ENCODE data around the gene SMIM17. TPM values are rescaled to one million over a fixed set of nuclear protein-coding genes. Genes with fewer than 3 reads are reported as not detected.

Gene SMIM17
- total RNA-seq, 2 experiments from 2014 or later: not detected

GRCh38 chr19:56692206-56692895 is 49.4 kb downstream of the SMIM17 start:
- ChIA-PET POLR2A (no interaction called here), CTCF (no interaction called here)
- no peaks in the 10 kb centered on the region for H3K27me3 Mint-ChIP-seq
- no peak for DNase-seq
- no peak overlapping the region for H3K27ac Mint-ChIP-seq
- no peak overlapping the region for H3K4me3 Mint-ChIP-seq
- peaks cover 44% of the 10 kb centered on the region for H3K9me3 Mint-ChIP-seq
- no peaks in the 10 kb centered on the region for H3K4me1 Mint-ChIP-seq (ENCODE audit: low read depth)
- intact Hi-C loops (cut with micrococcal nuclease): no loop called here
- peaks cover 7% of the 10 kb centered on the region for H3K36me3 Mint-ChIP-seq

GRCh38 chr19:56699552-56699951 is 56.6 kb downstream of the SMIM17 start:
- ChIA-PET CTCF (no interaction called here), POLR2A (no interaction called here)
- H3K36me3 Mint-ChIP-seq: peaks cover 11% of the 10 kb centered on the region
- no peaks in the 10 kb centered on the region for H3K27me3 Mint-ChIP-seq
- intact Hi-C loops (cut with micrococcal nuclease): no loop called here
- DNase-seq: no peak
- no peak overlapping the region for H3K27ac Mint-ChIP-seq
- no peak overlapping the region for H3K4me3 Mint-ChIP-seq
- peaks cover 43% of the 10 kb centered on the region for H3K9me3 Mint-ChIP-seq
- no peaks in the 10 kb centered on the region for H3K4me1 Mint-ChIP-seq (ENCODE audit: low read depth)

GRCh38 chr19:56701895-56702294 is 58.9 kb downstream of the SMIM17 start:
- intact Hi-C loops (cut with micrococcal nuclease): no loop called here
- no peaks in the 10 kb centered on the region for H3K4me1 Mint-ChIP-seq (ENCODE audit: low read depth)
- DNase-seq: no peak
- ChIA-PET CTCF (no interaction called here), POLR2A (no interaction called here)
- peaks cover 49% of the 10 kb centered on the region for H3K9me3 Mint-ChIP-seq
- H3K27ac Mint-ChIP-seq: no peak overlapping the region
- H3K36me3 Mint-ChIP-seq: peaks cover 11% of the 10 kb centered on the region
- H3K4me3 Mint-ChIP-seq: no peak overlapping the region
- H3K27me3 Mint-ChIP-seq: no peaks in the 10 kb centered on the region

- CTCF ChIA-PET: no interaction called here
- H3K36me3 Mint-ChIP-seq: peaks cover 7% of the 10 kb centered on the region
- H3K4me3 Mint-ChIP-seq: no peak overlapping the region
- no peak for DNase-seq
- intact Hi-C loops (cut with micrococcal nuclease): no loop called here
- POLR2A ChIA-PET: no interaction called here
- H3K9me3 Mint-ChIP-seq: peaks cover 56% of the 10 kb centered on the region
- H3K27me3 Mint-ChIP-seq: no peaks in the 10 kb centered on the region
- no peak overlapping the region for H3K27ac Mint-ChIP-seq
- H3K4me1 Mint-ChIP-seq (ENCODE audit: low read depth): no peaks in the 10 kb centered on the region
Observed at GRCh38 chr19:56705939-56706338, 63.0 kb downstream of the SMIM17 start.

Other genes starting within 250 kb of the SMIM17 start
- under 1 TPM; 0.58 to 0.71 TPM for gene ZNF582, start 249.6 kb upstream of the SMIM17 start, total RNA-seq
- gene ZNF583, start 238.8 kb upstream of the SMIM17 start, total RNA-seq: 1 to 10 TPM; 1.6 to 1.8 TPM
- gene ZNF667, start 165.8 kb upstream of the SMIM17 start, total RNA-seq: not detected
- under 1 TPM; 0.24 to 0.39 TPM for gene ZNF471, start 135.3 kb upstream of the SMIM17 start, total RNA-seq
- gene ZFP28, start 104.2 kb upstream of the SMIM17 start, total RNA-seq: 1 to 10 TPM; 2.9 to 4.0 TPM
- 1 to 10 TPM; 1.7 to 1.8 TPM for gene ZNF470, start 75.7 kb upstream of the SMIM17 start, total RNA-seq
- 1 to 10 TPM; 2.7 to 3.1 TPM for gene ZNF71, start 47.9 kb upstream of the SMIM17 start, total RNA-seq
- gene ZNF835, start 28.6 kb downstream of the SMIM17 start, total RNA-seq: 1 to 10 TPM in 1 of 2 experiments, under 1 TPM in 1; 0.97 to 2.2 TPM
- gene PEG3, start 197.6 kb downstream of the SMIM17 start, total RNA-seq: not detected
- not detected for gene ZIM2, start 197.6 kb downstream of the SMIM17 start, total RNA-seq

Data from activated CD4-positive, alpha-beta memory T cell treated with anti-CD3 and anti-CD28 coated beads for 36 hours (primary cell).